Activated CD4-positive, alpha-beta memory T cell treated with anti-CD3 and anti-CD28 coated beads for 36 hours (primary cell): ENCODE results near the gene TCHP. TPM values are rescaled to one million over a fixed set of nuclear protein-coding genes. Genes with fewer than 3 reads are reported as not detected.
"Not testable (repeated sequence)": the region's sequence is repeated elsewhere in the genome, so short reads cannot be mapped to it uniquely, and the experiment has no call there.

ENCODE experiments used
- CTCF ChIA-PET: fragments of 350-600 bp; sonication (Branson Sonifier 250); formaldehyde crosslinking; loops from one replicate; lab custom pipeline; 2021; ENCODE audit warnings: antibody characterized with exemption, inconsistent platforms; lab: Charles Lee
- POLR2A ChIA-PET: fragments of 350-600 bp; sonication (Branson Sonifier 250); formaldehyde crosslinking; loops from one replicate; lab custom pipeline; 2021; ENCODE audit warnings: antibody characterized with exemption; lab: Charles Lee
- DNase-seq: peaks from one replicate; pipeline ENCODE4 v3.0.0-alpha.2; 2020
- H3K27ac Mint-ChIP-seq: one replicate; pipeline ENCODE4 v1.8.0; 2021; ENCODE audit warnings: mixed read lengths
- H3K27me3 Mint-ChIP-seq: one replicate; pipeline ENCODE4 v1.8.0; 2021; ENCODE audit warnings: mixed read lengths
- H3K36me3 Mint-ChIP-seq: one replicate; pipeline ENCODE4 v1.8.0; 2021; ENCODE audit warnings: mixed read lengths
- H3K4me1 Mint-ChIP-seq: one replicate; pipeline ENCODE4 v1.8.0; 2021; ENCODE audit warnings: low read depth, mixed read lengths
- H3K4me3 Mint-ChIP-seq: one replicate; pipeline ENCODE4 v1.8.0; 2021; ENCODE audit warnings: mild to moderate bottlenecking, mixed read lengths
- H3K9me3 Mint-ChIP-seq: one replicate; pipeline ENCODE4 v1.8.0; 2021; ENCODE audit warnings: mixed read lengths
- intact Hi-C: fragments of 100-400 bp; cut with micrococcal nuclease; formaldehyde crosslinking; loops from one replicate; pipeline ENCODE4 v1.15.1; 2023
- total RNA-seq, 2 experiments: library from RNA; stranded (reverse); gene quantifications; one replicate each; pipeline ENCODE4 v1.2.3, GENCODE V29; 2021

Gene TCHP
- total RNA-seq, 2 experiments from 2014 or later, result 21.2 to 21.3 TPM

DNA sequence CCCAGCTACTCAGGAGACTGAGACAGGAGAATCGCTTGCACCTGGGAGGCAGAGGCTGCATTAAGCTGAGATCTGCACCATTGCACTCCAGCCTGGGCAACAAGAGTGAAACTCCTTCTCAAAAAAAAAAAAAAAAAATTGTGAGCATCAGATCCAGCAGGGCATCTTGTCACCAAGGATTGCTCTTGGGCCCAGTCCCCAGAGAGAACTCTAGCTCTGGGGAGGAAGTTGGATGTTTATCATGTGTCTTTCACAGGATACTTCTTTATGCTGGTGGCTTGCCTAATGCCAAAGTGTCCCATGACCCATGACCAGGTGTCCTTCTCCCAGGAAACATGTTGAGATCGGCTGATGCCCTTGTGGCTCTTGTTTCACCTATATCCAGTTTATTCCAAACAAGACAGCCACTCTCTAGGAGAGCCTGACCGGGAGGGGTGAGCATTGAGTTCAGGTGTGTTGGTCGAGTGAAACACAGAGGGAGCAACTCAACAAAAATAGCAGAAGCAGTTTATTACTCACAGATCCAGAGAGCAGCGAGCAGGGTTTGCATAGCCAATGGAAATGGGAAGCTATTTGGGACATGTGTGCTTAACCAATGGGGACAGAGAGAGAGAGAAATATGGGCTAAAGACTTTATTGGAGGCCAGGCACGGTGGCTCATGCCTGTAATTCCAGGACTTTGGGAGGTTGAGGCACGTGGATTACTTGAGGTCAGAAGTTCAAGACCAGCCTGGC is 6.6 kb upstream of the TCHP start:
- H3K27ac Mint-ChIP-seq, result no peak overlapping the region
- POLR2A ChIA-PET, result no interaction called here

DNA sequence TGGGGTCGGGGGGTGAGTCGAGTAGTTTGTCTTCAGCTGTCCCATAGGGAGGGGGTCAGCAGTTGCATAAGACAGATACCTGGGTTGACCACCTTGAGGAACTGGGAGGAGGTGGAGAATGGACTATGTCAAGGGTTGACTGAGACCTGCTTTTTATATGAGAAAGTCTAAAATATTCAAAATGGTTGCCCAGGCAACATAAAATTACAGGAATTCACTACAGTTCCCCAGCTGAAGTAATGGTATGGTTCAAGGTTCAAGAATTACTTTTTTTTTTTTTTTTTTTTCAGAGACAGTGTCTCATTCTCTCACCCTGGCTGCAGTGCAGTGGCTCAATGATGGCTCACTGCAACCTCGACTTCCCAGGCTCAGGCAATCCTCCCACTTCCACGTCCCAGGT is 5.1 kb upstream of the TCHP start:
- H3K36me3 Mint-ChIP-seq, result no peaks in the 10 kb centered on the region
- no peaks in the 10 kb centered on the region for H3K27me3 Mint-ChIP-seq
- H3K4me3 Mint-ChIP-seq, result no peak overlapping the region
- DNase-seq, result no peak
- ChIA-PET POLR2A (no interaction called here), CTCF (no interaction called here)
- H3K4me1 Mint-ChIP-seq, result peaks cover 19% of the 10 kb centered on the region
- H3K27ac Mint-ChIP-seq, result no peak overlapping the region
- intact Hi-C loops, result no loop called here
- H3K9me3 Mint-ChIP-seq, result no peaks in the 10 kb centered on the region

More for the DNA sequence above, 6.6 kb upstream of the TCHP start:
- DNase-seq, result no peak
- intact Hi-C loops, result no loop called here
- Mint-ChIP-seq H3K36me3 (no peaks in the 10 kb centered on the region), H3K9me3 (no peaks in the 10 kb centered on the region), H3K27me3 (no peaks in the 10 kb centered on the region), H3K4me1 (peaks cover 26% of the 10 kb centered on the region), H3K4me3 (no peak overlapping the region)
- CTCF ChIA-PET, result no interaction called here

DNA sequence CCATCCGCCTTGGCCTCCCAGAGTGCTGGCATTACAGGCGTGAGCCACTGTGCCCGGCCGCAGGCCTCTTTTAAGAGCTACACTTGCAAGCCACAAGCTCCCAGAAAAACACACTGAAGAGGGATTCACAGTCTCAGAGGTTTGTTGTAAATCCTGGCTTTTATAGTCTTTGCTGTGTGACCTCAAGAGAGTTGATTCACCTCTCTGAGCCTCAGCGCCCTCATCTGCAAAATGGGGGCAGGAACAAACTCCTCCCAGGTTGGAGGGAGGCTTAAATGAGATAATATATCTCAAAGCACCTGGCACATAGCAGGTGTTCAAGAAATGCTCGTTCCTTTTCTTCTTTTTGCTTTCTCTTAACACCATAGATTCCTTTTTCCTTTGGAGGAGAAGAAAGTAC is 3.9 kb upstream of the TCHP start:
- Mint-ChIP-seq H3K27me3 (no peaks in the 10 kb centered on the region), H3K4me3 (no peak overlapping the region), H3K36me3 (peaks cover 1% of the 10 kb centered on the region), H3K27ac (no peak overlapping the region), H3K4me1 (peaks cover 22% of the 10 kb centered on the region), H3K9me3 (no peaks in the 10 kb centered on the region)
- intact Hi-C loops, result no loop called here
- POLR2A ChIA-PET, result no interaction called here
- CTCF ChIA-PET, result no interaction called here
- DNase-seq, result no peak

- CTCF ChIA-PET, result interaction anchor here (0.8 to 0.9 kb wide), 2 partner anchors 13 to 43 kb away, joined by 3 read pairs; no protein-coding TSS in a partner anchor
- POLR2A ChIA-PET, result no interaction called here
- intact Hi-C loops, result no loop called here
- DNase-seq, result no peak
- Mint-ChIP-seq H3K4me3 (no peak overlapping the region), H3K9me3 (no peaks in the 10 kb centered on the region), H3K4me1 (peaks cover 31% of the 10 kb centered on the region), H3K27me3 (no peaks in the 10 kb centered on the region), H3K27ac (no peak overlapping the region), H3K36me3 (peaks cover 1% of the 10 kb centered on the region)
Measured at GRCh38 chr12:109897029-109897428, 3.0 kb upstream of the TCHP start.

DNA sequence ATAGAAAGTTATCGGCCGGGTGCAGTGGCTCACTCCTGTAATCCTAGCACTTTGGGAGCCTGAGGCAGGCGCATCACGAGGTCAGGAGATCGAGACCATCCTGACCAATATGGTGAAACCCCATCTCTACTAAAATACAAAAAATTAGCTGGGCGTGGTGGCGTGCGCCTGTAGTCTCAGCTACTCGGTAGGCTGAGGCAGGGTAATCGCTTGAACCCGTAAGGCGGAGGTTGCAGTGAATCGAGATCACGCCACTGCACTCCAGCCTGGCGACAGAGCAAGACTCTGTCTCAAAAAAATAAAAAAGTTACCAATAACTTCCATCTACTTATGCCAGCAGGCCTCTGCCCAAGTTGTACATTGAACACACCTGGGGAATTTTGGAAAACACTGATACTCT is 729 bp upstream of the TCHP start:
- Mint-ChIP-seq H3K4me3 (peak overlapping the region; percentile 81), H3K4me1 (peaks cover 22% of the 10 kb centered on the region), H3K27ac (peak overlapping the region; percentile 86), H3K36me3 (peaks cover 12% of the 10 kb centered on the region)
- DNase-seq, H3K9me3 Mint-ChIP-seq, H3K27me3 Mint-ChIP-seq, intact Hi-C loops, POLR2A ChIA-PET: not testable (repeated sequence)
- CTCF ChIA-PET, result interaction anchor here (1.4 to 2.9 kb wide), 2 partner anchors 11 to 54 kb away, joined by 6 to 10 read pairs; no protein-coding TSS in a partner anchor

DNA sequence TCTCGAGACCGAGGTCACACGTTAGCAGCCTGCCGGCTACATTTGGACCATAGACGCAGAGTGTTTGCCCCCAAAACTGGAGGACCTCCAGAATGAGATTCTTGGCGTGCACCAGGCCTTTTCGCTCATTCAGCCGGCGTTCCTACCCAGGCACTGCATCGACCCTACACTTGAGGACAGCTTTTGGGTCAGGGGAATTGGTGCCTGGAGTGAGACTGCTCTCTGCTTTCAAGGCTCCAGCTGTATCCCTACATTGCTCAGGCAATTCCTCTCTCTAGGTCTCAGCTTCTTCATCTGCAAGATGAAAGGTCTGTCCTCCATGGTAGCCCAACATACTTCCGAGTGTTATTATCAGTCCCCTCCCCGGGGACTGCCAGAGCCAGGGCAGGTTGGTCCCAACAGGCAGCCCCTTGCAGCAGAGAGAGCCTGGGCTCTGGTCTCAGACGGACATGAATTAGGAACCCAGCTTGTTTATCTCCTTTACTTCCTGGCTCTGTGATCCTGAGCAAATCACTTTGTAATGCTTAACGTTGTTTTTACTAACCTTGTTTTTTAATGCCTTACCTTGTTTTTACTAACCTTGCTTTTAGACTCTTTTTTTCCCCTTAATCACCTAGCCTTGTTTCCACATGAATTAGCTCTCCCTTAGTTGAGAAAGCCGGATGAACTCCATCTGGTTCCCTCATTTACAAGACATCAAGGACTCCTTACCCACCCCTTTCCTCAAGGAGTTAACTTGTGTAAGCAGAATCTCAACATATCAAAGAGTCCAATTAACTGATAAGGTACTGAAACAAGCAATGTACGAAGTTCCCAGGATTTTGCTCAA is 892 bp downstream of the TCHP start:
- peak overlapping the region; percentile 81 for H3K4me3 Mint-ChIP-seq
- intact Hi-C loops, result loop anchor here (1.0 kb wide), 2 partner anchors 13 to 98 kb away; partner anchors contain the start of gene ANKRD13A
- no peaks in the 10 kb centered on the region for H3K9me3 Mint-ChIP-seq
- DNase-seq, result no peak
- no peaks in the 10 kb centered on the region for H3K27me3 Mint-ChIP-seq
- CTCF ChIA-PET, result interaction anchor here (0.6 to 2.9 kb wide), 7 partner anchors 13 to 141 kb away, joined by 3 to 11 read pairs (median 4); partner anchors contain the start of gene ANKRD13A
- H3K27ac Mint-ChIP-seq, result peak overlapping the region; percentile 86
- H3K36me3 Mint-ChIP-seq, result peaks cover 23% of the 10 kb centered on the region
- POLR2A ChIA-PET, result interaction anchor here (0.7 to 1.7 kb wide), 3 partner anchors 12 to 179 kb away, joined by 3 to 14 read pairs (median 3); partner anchors contain the start of gene ANKRD13A
- H3K4me1 Mint-ChIP-seq, result peaks cover 22% of the 10 kb centered on the region

DNA sequence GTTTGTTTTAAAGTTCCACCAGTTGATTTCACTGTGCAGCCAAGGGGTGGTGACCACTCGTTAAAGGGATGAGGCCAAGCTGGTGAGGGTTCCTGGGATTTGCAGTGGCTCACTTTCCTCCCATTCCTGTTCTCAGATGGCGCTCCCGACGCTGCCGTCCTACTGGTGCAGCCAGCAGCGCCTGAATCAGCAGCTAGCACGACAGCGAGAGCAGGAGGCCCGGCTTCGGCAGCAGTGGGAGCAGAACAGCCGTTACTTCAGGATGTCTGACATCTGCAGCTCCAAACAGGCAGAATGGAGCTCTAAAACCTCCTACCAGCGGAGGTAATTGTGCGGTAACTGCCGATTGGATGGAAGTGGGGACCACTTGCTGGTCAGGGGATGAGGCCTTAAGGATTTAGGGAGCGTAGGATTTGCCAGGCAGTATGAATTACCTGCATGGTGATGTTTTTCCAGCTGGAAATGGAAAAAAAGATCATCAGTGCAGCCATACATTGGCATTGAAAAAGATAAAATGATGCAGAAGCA is 2.9 kb downstream of the TCHP start:
- H3K27me3 Mint-ChIP-seq, result no peaks in the 10 kb centered on the region
- POLR2A ChIA-PET, result no interaction called here
- H3K9me3 Mint-ChIP-seq, result no peaks in the 10 kb centered on the region
- peaks cover 40% of the 10 kb centered on the region for H3K36me3 Mint-ChIP-seq
- intact Hi-C loops, result no loop called here
- no peak overlapping the region for H3K4me3 Mint-ChIP-seq
- no peak for DNase-seq
- H3K4me1 Mint-ChIP-seq, result peaks cover 22% of the 10 kb centered on the region
- CTCF ChIA-PET, result interaction anchor here (1.4 kb wide), 1 partner anchor 58 kb away, joined by 4 read pairs; no protein-coding TSS in a partner anchor
- no peak overlapping the region for H3K27ac Mint-ChIP-seq

GRCh38 chr12:109905301-109905700 is 5.2 kb downstream of the TCHP start:
- Mint-ChIP-seq H3K4me3 (no peak overlapping the region), H3K36me3 (peaks cover 46% of the 10 kb centered on the region), H3K4me1 (peaks cover 14% of the 10 kb centered on the region), H3K27ac (no peak overlapping the region), H3K9me3 (no peaks in the 10 kb centered on the region), H3K27me3 (no peaks in the 10 kb centered on the region)
- no peak for DNase-seq
- intact Hi-C loops, result no loop called here
- POLR2A ChIA-PET, result no interaction called here
- CTCF ChIA-PET, result interaction anchor here (0.6 kb wide), 1 partner anchor 58 kb away, joined by 3 read pairs; no protein-coding TSS in a partner anchor

DNA sequence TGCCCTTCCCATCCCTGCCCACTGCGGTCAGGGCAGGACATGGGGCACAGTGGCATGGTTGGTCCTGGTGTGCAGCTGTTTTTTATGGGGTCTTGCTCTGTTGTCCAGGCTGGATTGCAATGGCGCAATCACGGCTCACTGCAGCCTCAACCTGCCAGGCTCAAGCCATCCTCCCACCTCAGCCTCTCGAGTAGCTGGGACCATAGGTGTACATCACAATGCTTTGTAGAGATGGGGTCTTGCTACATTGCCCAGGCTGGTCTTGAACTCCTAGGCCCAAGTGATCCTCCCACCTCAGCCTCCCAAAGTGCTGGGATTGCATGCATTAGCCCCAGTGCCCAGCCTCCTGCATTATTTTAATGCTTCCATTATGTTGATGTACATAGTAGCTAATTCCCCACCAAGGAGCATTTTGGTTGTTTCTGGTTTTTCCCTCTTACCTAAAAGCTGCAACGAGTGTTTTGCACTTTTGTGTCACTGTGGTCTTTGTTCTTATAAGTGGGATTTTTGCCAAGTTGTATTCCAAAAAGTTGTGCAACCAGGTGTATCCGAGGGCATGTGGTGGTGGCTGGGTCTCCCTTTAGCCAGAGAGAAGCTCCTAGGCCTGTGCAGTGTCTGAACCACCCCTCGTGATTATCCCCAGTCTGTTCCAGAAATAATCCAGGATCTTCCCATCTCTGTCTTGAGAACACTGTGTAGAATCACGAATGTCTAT is 10.3 kb downstream of the TCHP start:
- Mint-ChIP-seq H3K27me3 (no peaks in the 10 kb centered on the region), H3K4me3 (no peak overlapping the region), H3K27ac (no peak overlapping the region), H3K9me3 (no peaks in the 10 kb centered on the region), H3K36me3 (peaks cover 37% of the 10 kb centered on the region), H3K4me1 (no peaks in the 10 kb centered on the region)
- no peak for DNase-seq
- CTCF ChIA-PET, result interaction anchor here (1.0 to 1.4 kb wide), 3 partner anchors 13 to 65 kb away, joined by 3 to 7 read pairs (median 3); no protein-coding TSS in a partner anchor
- POLR2A ChIA-PET, result interaction anchor here (0.6 kb wide), 1 partner anchor 936 kb away, joined by 3 read pairs; the partner anchor contains the start of gene CCDC63
- intact Hi-C loops, result no loop called here

DNA sequence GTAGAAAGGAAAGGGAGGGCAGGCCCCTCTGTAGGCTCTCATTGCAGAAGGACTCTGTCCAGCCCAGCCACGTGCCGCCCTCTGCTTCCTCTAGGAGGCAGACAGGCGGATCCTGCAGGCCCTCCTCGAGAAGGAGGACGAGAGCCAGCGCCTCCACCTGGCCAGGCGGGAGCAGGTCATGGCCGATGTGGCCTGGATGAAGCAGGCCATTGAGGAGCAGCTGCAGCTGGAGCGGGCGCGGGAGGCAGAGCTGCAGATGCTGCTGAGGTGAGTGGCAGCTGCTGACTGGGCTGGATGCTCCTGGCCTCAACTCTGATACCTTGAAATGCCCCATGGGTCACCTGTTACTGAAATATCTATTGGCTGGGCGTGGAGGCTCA is 10.9 kb downstream of the TCHP start:
- CTCF ChIA-PET, result interaction anchor here (1.4 kb wide), 1 partner anchor 58 kb away, joined by 7 read pairs; no protein-coding TSS in a partner anchor
- H3K9me3 Mint-ChIP-seq, result no peaks in the 10 kb centered on the region
- DNase-seq, result peak; percentile 44
- POLR2A ChIA-PET, result interaction anchor here (0.6 kb wide), 1 partner anchor 936 kb away, joined by 3 read pairs; the partner anchor contains the start of gene CCDC63
- H3K4me1 Mint-ChIP-seq, result no peaks in the 10 kb centered on the region
- no peak overlapping the region for H3K27ac Mint-ChIP-seq
- no peak overlapping the region for H3K4me3 Mint-ChIP-seq
- intact Hi-C loops, result no loop called here
- no peaks in the 10 kb centered on the region for H3K27me3 Mint-ChIP-seq
- peaks cover 36% of the 10 kb centered on the region for H3K36me3 Mint-ChIP-seq

DNA sequence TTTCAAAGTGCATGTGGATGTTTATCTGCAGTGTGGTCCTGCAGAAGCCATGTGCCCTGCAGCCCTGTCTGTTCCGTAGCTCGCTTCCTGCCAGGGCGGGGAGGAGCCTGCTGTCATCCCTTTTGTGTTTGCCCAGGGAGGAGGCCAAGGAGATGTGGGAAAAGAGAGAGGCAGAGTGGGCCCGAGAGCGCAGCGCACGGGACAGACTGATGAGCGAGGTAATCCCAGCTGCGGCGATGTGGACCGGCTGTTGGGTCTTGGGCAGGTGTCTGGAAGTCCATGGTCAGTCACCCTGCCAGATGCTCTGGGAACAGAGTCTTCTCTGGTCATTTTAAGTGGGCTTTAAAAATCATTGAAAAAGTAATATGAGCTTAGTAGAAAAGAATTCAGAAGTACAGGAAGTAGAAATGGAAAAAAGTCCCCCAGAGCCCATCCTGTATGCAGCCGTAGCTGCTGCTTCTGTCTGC is 12.8 kb downstream of the TCHP start:
- H3K36me3 Mint-ChIP-seq, result peaks cover 26% of the 10 kb centered on the region
- CTCF ChIA-PET, result interaction anchor here (1.4 kb wide), 1 partner anchor 68 kb away, joined by 4 read pairs; no protein-coding TSS in a partner anchor

More for the DNA sequence above, 12.8 kb downstream of the TCHP start:
- intact Hi-C loops, result no loop called here
- H3K4me1 Mint-ChIP-seq, result no peaks in the 10 kb centered on the region
- H3K27ac Mint-ChIP-seq, result no peak overlapping the region
- no peaks in the 10 kb centered on the region for H3K27me3 Mint-ChIP-seq
- POLR2A ChIA-PET, result no interaction called here
- no peak overlapping the region for H3K4me3 Mint-ChIP-seq
- no peak for DNase-seq
- no peaks in the 10 kb centered on the region for H3K9me3 Mint-ChIP-seq
